ENCODE results near the gene PSG1. TPM values are rescaled to one million over a fixed set of nuclear protein-coding genes. Genes with fewer than 3 reads are reported as not detected.
"Not testable (repeated sequence)": the region's sequence is repeated elsewhere in the genome, so short reads cannot be mapped to it uniquely, and the experiment has no call there.

The PSG1 gene
- not detected for total RNA-seq
- long read RNA-seq, partial matches to known transcripts, result 0 of 1 reads
- long read RNA-seq, other reads (novel, unspliced or antisense), result 1 of 1 reads

DNA sequence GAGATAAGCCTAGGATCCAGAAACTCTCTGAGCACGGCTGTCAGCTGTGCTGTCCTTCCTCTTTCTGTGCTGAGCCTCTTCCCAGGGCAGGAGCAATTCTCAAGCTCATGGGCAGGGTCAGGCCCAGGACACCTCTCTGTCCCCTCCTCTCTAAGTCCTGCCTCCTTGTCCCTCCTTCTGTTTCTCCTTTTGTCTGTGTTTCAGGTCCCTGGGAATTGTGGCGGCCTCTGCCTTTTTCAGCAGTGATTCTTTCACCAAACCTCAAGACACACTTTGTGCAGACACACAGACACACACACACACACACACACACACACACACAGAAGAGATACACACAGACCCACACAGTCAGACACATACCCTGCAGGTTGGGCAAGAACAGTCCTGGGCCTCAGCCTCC, at the start of gene PSG1:
Gene PSG1, minus strand, starts transcription at position 101 of the 400 bp plus-strand sequence. CDS start 132 bp downstream, outside the sequence.
- DNase-seq (ENCODE audit: low spot score), result no peak

DNA sequence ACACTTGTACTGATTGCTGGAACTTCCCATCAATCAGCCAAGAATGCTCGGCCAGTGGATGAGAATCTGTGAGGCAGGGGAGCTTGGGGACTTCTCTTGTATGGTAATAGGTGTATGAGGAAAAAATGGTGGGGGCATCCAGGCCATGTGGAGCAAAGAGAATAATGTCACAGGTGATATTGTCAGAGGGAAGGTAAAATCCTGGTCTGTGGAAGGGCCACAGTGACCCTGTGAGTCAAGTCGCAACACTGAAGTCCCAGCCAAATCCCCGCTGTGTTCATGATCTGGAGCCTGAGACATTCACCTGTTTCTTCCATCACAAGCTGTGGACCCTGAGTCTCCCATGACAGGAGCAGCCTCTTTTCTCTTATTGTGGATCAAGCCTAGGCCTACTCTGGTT, 49.4 kb upstream of the PSG1 start:
- no peak for DNase-seq (ENCODE audit: low spot score)

DNA sequence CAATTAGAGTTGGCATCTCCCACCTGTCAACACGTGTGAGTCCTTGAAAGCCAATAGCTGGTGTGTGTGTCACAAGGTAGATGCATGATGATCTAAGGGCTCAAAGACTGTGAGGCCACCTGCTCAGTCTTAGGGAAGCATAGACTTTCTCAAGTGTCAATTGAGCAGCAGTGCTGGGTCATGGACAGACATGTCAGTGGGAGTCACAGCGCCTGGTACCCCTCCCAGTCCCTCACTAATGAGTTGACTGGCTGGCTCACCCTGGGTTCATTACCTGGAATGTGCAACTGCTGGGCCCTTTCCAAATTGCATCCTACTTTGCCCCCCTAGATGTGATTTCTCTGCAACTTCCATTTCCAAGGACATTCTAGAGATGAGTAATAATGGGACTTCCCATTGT, 47.3 kb upstream of the PSG1 start:
- no peak for DNase-seq (ENCODE audit: low spot score)

DNA sequence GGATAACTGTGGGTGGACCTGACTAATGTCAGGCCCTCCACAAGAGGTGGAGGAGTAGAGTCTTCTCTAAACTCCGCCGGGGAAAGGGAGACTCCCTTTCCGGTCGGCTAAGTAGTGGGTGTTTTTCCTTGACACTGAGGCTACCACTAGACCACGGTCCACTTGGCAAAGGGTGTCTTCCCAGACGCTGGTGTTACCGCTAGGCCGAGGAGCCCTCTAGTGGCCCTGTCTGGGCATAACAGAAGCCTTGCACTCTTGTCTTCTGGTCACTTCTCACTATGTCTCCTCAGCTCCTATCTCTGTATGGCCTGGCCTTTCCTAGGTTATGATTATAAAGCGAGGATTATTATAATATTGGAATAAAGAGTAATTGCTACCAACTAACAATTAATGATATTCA, 43.6 kb upstream of the PSG1 start:
- DNase-seq (ENCODE audit: low spot score), result not testable (repeated sequence)

DNA sequence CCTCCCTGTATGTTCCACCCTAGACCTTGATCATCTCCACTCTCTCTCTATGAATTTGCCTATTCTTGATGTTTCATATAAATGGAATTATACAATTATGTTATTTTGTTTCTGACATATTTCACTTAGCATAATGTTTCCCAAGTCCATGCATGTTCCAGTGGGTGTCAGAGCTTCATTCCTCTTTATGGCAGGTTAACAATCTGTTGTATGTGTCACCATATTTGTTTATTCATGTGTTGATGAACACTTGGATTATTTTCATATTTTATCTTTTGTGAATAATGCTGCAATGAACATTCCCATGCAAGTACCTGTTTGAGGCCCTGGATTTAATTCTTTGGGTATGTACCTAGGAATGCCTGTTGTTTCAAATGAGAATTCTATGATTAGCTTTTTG, 41.5 kb upstream of the PSG1 start:
- not testable (repeated sequence) for DNase-seq (ENCODE audit: low spot score)

DNA sequence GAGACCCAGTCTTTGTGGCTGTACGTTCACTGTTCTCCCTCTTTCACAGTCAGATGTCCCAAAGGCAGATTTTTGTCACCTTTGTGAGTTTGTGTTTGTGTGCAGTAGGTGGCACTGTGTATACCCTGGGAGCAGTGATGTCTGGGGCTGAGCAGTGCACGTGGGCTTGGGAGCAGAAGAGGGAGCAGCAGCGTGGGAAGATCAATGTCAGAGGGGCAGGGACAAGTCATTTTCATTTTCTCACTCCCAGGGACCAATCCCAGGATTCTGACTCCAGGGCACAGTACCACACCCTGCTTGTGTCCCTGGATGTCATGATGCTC, 40.2 kb upstream of the PSG1 start:
- no peak for DNase-seq (ENCODE audit: low spot score)

DNA sequence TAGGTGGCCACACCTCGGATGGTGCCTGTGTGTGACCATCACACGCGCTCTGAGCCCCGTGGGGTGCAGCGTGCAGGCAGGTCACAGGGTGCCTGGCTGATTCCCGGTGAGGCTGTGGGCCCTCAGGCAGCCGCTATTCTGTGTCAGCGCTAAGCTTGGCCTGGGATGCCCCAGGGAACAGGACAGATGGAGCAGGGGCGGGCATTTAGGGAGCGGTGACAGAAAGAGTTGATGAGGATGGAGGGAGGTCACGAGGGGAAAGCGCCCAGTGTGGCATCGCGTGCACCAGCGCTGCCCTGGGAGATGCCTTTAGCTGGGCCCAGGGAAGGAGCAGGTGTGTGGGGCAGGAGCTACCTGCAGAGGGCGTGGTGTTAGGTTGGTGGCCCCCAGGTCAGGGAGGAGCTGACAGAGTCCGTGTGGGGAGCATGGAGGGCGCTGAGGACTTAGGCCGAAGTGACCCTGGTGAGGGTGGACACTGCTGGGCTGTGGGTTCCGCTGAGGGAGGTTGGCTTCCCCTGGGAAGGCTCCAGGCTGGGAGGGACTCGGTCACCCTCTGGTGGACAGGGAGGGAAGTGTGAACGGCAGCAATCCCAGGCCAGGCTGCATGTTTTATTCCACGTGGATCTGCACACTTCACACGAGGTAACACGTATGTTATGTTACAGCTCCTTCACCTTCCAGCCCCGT, 39.7 kb upstream of the PSG1 start:
- DNase-seq (ENCODE audit: low spot score), result not testable (repeated sequence)

DNA sequence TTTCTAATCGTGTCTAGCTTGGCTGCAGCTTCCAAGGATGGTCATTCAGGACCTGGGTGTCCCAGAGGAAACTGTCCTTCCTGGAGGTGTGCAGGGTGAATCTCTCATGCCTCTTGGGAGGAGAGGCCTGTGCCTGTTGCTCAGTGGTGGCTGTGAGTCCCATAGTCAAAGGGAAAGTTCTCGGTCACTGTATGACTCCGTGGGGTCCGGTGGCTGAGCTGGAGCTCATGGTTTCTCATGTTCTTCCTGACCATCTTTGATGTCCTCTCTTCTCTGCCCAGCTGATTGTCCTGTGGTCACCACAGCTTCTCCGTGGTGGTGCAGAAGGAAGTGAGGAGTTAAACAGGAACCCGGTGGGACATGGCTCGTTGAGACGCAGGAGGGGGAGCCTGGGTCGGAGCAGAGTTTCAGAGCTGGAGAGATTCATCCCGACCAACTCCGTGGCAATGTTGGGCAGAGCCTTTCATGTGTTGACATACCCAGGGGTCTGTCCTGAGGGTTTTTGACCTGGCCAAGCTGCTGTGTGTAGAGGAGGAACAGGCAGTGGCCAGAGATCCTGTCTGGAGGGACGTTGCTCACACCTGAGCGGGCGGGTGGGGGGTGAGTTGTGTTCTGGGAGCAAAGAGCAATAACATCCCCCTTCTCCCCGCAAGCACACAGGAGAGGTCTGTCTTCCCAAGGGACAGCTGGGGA, 39.0 kb upstream of the PSG1 start:
- not testable (repeated sequence) for DNase-seq (ENCODE audit: low spot score)

DNA sequence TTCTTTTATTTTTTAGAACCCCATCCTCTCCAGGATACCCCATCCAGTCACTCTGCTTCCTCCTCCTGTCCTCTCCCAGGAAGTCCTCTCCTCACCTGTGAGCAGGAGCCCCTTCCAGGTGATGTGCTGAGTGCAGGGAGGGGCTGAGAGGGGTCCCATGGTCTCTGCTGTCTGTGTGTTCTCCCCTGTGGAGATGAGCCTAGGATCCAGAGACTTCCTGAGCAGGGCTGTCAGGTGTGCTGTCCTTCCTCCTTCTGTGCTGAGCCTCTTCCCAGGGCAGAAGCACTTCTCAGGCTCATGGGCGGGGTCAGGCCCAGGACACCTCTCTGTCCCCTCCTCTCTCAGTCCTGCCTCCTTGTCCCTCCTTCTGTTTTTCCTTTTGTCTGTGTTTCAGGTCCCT, 38.1 kb upstream of the PSG1 start, which contains the start of gene PSG6:
Gene PSG6, minus strand, starts transcription at position 261 of the 400 bp plus-strand sequence. Its CDS starts 102 bp downstream, at position 159.
- DNase-seq (ENCODE audit: low spot score), result not testable (repeated sequence)

DNA sequence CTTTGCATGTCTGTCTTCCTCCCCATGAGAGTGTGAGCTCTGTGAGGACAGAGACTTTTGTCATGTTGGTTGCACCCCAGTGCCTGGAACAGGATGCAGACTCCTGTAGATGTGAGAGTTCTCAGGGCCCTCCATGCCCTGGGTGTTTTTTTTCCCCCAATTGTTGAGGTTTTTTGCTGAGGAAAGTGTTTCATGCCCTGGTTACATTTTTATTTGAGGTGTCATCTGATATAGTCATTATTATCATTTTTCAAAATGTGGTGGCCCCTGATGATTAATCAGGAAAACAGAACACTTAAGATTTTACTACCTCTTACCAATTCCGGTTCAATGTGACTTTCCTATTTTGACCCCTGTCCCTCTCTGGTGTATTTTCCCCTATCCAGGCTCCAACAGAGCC, 37.4 kb upstream of the PSG1 start:
- DNase-seq (ENCODE audit: low spot score), result not testable (repeated sequence)

DNA sequence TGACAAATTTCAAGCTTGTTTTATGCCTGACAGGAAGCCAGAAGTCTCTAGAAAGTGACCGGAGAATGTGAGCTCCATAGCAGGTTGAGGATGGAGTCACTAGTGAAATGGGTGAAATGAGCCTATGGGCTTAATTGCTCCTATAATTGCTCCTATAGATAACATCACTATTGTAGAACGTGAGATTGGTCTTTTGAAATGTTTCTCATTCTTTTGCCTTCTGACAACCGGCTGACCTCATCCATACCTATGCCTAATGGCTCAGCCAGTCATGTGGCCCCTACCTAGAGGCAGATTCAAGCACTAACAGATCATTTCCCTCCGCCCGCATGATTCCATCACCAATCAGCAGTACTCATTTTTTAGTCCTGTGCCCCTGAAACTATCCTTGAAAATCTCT, 34.0 kb upstream of the PSG1 start:
- DNase-seq (ENCODE audit: low spot score), result not testable (repeated sequence)

DNA sequence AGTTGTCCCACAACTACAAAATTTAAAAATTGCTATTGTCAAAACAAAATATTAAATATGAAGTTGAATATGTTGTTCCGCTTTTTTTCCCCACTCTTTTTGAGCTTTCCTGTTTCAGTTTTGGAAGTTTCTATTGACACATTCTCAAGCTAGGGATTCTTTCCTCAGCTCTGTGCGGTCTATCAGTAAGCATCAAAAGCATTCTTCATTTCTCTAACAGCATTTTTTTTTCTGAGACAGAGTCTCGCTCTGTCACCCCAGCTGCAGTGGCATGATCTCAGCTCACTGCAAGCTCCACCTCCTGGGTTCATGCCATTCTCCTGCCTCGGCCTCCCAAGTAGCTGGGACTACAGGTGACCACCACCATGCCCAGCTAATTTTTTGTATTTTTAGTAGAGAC, 33.4 kb upstream of the PSG1 start:
- DNase-seq (ENCODE audit: low spot score), result not testable (repeated sequence)

DNA sequence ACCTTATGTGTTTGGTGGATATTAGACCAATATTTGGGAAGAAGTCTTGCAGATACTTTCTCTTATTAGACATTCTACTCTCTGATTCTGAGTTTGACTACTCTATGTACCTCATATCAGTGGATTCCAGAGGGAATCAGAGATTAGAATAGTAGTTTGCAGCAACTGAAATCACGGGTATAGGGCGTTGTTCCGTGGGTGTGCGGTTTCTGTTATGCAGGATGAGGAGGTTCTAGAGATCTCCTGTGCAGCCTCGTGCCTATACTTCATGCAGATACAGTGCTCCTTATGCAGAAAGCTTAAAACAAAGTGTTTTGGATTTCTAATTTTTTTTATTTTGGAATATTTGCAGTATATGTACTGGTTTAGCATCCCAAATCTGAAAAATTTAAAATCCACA, 32.2 kb upstream of the PSG1 start:
- DNase-seq (ENCODE audit: low spot score), result not testable (repeated sequence)

DNA sequence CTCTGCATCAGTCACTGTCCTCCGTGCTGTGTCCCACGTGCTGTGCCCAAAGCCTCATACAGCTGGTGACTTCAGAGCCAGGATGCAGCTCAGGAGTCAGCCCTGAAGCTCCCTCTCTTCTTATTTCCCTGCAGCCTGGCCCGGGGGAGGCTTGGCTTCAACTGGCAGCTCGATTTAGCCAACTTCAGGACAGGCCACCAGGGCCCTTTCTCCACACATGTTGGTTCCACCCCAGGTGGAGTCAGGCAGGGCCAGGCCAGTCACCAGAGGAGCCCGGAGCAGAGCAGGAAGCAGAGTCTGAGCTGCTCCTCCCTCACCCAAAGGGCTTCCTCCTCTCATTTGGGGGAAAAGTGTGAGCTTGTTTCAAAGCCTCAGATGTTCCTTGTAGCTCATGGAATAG, 26.6 kb upstream of the PSG1 start:
- not testable (repeated sequence) for DNase-seq (ENCODE audit: low spot score)

DNA sequence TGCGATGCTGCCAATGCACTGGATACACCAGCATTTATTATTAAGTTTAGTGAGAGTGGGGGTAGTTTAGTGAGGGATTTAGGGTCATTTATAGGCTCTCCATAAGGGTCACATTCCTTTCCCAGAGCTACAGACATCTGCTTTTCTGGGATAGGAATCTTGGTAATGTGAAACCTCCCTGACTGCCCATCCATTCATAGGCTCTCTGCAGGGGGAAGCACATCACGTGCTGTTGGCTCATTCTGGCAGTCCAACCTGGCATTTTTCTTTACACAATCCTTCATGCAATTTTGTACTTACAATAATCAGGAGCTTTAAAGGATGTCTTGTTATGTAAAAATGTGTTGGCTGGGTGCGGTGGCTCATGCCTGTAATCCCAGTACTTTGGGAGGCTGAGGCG, 21.0 kb upstream of the PSG1 start:
- DNase-seq (ENCODE audit: low spot score), result not testable (repeated sequence)

DNA sequence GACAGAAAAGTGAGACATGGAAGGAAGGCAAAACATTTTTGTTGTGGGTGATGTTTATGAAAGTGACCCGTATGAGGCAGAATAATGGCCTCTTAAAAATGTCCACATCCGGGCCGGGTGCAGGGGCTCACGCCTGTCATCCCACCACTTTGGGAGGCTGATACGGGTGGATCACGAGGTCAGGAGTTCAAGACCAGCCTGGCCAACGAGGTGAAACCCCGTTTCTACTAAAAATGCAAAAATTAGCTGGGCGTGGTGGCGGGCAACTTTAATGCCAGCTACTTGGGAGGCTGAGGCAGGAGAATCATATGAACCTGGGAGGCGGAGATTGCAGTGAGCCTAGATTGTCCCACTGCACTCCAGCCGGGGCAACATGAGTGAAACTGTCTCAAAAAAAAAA, 20.2 kb upstream of the PSG1 start:
- DNase-seq (ENCODE audit: low spot score), result not testable (repeated sequence)

DNA sequence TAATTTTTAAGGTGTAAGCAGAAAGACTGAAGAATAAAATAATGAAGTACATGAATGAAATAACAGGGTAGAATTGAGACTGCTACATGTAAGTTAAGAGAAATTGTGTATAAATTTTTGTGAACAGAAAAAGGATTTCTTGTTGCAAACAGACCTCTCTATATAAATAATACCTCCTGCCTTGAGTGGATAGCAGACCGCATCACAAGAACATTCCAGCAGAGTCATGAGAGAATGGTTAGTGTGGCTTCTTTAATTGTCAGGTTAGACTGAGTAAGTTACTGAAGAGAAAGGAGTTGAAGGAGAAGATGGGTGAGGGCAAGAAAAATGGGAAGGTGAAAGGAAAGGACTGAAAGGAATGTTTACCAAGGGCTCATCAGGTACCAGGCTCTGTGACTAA, 19.6 kb upstream of the PSG1 start:
- DNase-seq (ENCODE audit: low spot score), result not testable (repeated sequence)

DNA sequence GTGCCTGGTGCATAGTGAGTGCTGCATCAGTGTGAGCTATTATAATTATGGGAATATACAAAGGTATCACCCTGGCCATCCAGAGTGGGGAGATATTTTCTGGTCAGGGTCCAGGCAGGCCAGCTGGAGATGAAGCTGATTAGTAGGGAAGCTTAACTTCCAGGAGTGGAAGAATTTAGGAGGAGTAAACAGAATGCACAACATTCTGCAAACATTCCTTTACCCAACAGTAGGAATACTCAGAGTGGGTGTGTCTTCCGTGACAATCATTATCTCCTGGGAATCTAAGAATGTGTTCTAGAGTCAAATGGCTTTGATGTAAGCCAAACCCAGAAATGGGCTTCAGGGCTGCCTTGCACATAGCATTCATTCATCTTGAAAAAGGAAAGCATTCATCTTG, 19.1 kb upstream of the PSG1 start:
- DNase-seq (ENCODE audit: low spot score), result not testable (repeated sequence)

DNA sequence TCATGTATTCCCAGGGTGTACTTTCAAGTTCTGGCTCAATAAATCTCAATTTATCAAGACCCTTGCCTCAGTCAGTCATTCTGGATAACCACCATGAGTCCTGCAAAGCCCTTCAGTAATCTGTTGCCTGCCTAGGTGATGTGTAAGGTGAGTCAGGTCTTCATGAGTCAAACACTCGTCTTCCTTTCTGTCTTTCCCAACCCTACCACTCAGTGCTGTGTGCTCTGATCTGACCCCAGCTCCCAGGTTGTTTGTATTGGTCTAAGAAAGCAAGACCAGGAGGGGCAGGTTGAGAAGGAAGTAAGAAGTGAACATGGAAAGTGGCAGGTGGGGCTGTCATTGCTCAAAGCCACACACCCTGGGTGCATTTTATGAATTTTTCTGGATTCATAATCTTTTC, 18.2 kb upstream of the PSG1 start:
- DNase-seq (ENCODE audit: low spot score), result not testable (repeated sequence)

DNA sequence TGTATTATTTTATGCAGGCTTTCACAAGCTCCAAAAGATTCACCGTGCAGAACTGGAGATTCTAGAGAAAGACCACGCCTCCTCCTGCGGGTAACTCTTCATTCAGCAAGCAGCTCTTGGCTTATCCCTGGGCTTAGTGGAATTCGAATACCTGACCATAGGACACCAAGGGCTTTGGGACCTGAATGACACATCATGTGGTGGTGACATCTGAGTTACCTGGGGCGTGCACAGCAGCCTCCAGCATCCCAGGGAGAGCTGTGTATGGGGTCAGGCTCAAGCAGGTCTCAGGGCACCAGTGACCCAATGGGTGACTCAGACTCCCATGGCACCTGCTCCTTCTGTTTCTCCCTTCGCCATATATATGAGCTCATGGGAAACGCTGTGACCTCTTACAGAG, 10.9 kb upstream of the PSG1 start:
- DNase-seq (ENCODE audit: low spot score), result not testable (repeated sequence)

DNA sequence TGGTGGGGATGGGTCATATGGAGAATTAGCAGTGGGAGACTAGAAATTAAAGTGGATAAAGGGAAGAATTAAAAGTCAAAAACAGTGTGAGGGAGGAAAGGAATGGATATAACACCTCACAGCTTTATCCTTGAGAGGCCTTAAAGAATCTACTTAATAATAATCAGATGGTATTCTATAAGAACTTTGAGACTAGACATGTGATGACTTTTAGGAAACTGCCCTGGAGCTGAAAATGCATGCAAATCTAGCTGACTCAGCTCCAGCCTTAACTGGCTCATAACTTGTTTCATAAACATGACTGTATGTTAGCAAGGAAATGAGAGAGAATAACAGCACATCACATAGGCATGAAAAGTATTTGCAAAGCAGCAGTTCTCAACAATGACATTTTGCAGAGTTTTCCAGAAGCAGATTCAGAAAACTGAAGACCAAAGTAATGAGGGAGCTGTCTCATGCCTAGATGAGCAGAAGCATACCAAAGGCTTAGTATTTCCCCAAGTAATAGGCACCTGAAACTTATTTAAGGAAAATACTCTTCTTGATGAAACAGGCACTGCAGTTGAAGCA, 8.4 kb upstream of the PSG1 start:
- DNase-seq (ENCODE audit: low spot score), result not testable (repeated sequence)

DNA sequence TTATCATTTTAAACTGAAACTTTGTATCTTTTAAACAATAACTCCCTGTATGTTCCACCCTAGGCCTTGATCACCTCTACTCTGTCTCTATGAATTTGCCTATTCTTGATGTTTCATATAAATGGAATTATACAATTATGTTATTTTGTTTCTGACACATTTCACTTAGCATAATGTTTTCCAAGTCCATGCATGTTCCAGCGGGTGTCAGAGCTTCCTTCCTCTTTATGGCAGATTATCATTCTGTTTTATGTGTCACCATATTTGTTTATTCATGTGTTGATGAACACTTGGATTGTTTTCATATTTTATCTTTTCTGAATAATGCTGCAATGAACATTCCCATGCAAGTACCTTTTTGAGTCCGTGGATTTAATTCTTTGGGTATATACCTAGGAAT, 3.2 kb upstream of the PSG1 start:
- not testable (repeated sequence) for DNase-seq (ENCODE audit: low spot score)
